IMR-90 (cell line): ENCODE results near the gene MCF2L.

Experiments used
- POLR2A ChIP-seq: IDR thresholded peaks from 2 replicates; pipeline ENCODE4 v1.6.1; 2012; ENCODE audit warnings: mild to moderate bottlenecking, low read depth, low read length
- RAD21 ChIP-seq: IDR thresholded peaks from 2 replicates; pipeline ENCODE4 v1.6.1; 2012; ENCODE audit warnings: low read length, improper control_type of control experiment

- TF ChIP-seq POLR2A, result no peak
- no peak for TF ChIP-seq RAD21
These were observed 75.5 kb downstream of the MCF2L start for GRCh38 chr13:113044391-113045114.
